Lung (tissue), 12 donors: ENCODE results near the gene ZNF638. TPM values are rescaled to one million over a fixed set of nuclear protein-coding genes. Genes with fewer than 3 reads are reported as not detected.

Experiments used
- ATAC-seq: fragments of 200-7000 bp; cut with Tn5 transposase; one replicate; pipeline ENCODE4 v1.9.1; 2020; ENCODE audit warnings: moderate number of reproducible peaks; ENCODE audit not compliant: insufficient read depth, low FRiP score
- DNase-seq, 3 donors: peaks; one replicate each; pipeline ENCODE4 v3.0.0-alpha.2; 2013 to 2017
- H3K27ac ChIP-seq, 2 donors: one replicate each; pipeline ENCODE4 v1.5.1; 2013; ENCODE audit warnings: mild to moderate bottlenecking in 2 of 2, moderate library complexity in 2 of 2, control low read depth in 1 of 2, inconsistent platforms in 1 of 2, low read depth in 1 of 2, low read length in 1 of 2
- H3K27me3 ChIP-seq, 3 donors: one replicate each; pipeline ENCODE4 v1.5.1; 2013; ENCODE audit warnings: low read length in 2 of 3; ENCODE audit not compliant: control insufficient read depth in 3 of 3, insufficient read depth in 3 of 3
- H3K36me3 ChIP-seq, 4 donors: one replicate each; pipeline ENCODE4 v1.5.1; 2013; ENCODE audit warnings: low read length in 4 of 4, mild to moderate bottlenecking in 1 of 4, moderate library complexity in 1 of 4; ENCODE audit not compliant: control insufficient read depth in 4 of 4, insufficient read depth in 4 of 4
- H3K4me1 ChIP-seq, 5 donors: one replicate each; pipeline ENCODE4 v1.5.1; 2013; ENCODE audit warnings: low read length in 5 of 5, mild to moderate bottlenecking in 2 of 5, moderate library complexity in 1 of 5; ENCODE audit not compliant: control insufficient read depth in 5 of 5, insufficient read depth in 5 of 5
- H3K4me3 ChIP-seq: one replicate; pipeline ENCODE4 v1.5.1; 2013; ENCODE audit warnings: mild to moderate bottlenecking, control low read depth, moderate library complexity
- H3K9ac ChIP-seq, 2 donors: one replicate each; pipeline ENCODE4 v1.5.1; 2013; ENCODE audit warnings: low read length in 2 of 2, control low read depth in 1 of 2; ENCODE audit not compliant: insufficient read depth in 1 of 2
- H3K9me3 ChIP-seq, 4 donors: one replicate each; pipeline ENCODE4 v1.5.1; 2013; ENCODE audit warnings: low read length in 3 of 4, mild to moderate bottlenecking in 1 of 4, moderate library complexity in 1 of 4; ENCODE audit not compliant: control insufficient read depth in 4 of 4, insufficient read depth in 3 of 4
- CTCF ChIP-seq: IDR thresholded peaks from 2 replicates; pipeline ENCODE4 v1.5.1; 2012; ENCODE audit warnings: mild to moderate bottlenecking; ENCODE audit errors: control extremely low read depth, extremely low read depth
- WGBS, 2 donors: extraction: QIAGEN DNeasy Blood & Tissue Kit; methylation state at CpG; one replicate each; pipeline ENCODE4 v1.1.7; 2013; 5-methylcytosine and 5-hydroxymethylcytosine counted together
- polyA plus RNA-seq, 2 donors: library from polyadenylated mRNA; stranded (reverse); fragments of 200-250 nt; gene quantifications; one replicate each; pipeline ENCODE4 v1.2.1, GENCODE V29; 2013
- total RNA-seq, 2 donors: library from RNA; depleted of rRNA in 1 of 2; stranded (reverse); fragments of >200 nt in 1 of 2; gene quantifications; one replicate each; pipeline ENCODE4 v1.2.1, GENCODE V29; 2014 to 2021
- donor health status: control.
- donor health status: control.
- donor health status: Bipolar disorder and iron deficiency.
- donor health status: healthy.
- donor health status: DM: yes; HTN: yes; CAD: no.

The ZNF638 gene
- total and polyA plus RNA-seq, 4 donors, result 45.1 to 371 (median 105) TPM

GRCh38 chr2:71332435-71332796 lies 834 bp downstream of the ZNF638 start:
- Histone ChIP-seq H3K27me3 (peaks cover 0 to 3% (median 0%) of the 10 kb centered on the region in 3 donors), H3K36me3 (peaks cover 0 to 7% (median 4%) of the 10 kb centered on the region in 4 donors), H3K4me1 (peaks cover 0 to 21% (median 7%) of the 10 kb centered on the region in 5 donors), H3K27ac (peak overlapping the region; percentile 95 to 99), H3K4me3 (peak overlapping the region; percentile 70), H3K9me3 (no peaks in the 10 kb centered on the region), H3K9ac (peak overlapping the region; percentile 96)
- ATAC-seq, result no peak
- no peak for DNase-seq
- WGBS, 2 donors, result 0% methylated on average over 6 of the region's 6 CpGs
- no peak for TF ChIP-seq CTCF

GRCh38 chr2:71333619-71334018 lies 2.0 kb downstream of the ZNF638 start:
- H3K27ac ChIP-seq, result no peak overlapping the region
- WGBS, 2 donors, result 40 to 52% methylated on average over 3 of the region's 3 CpGs

GRCh38 chr2:71336384-71336783 lies 4.8 kb downstream of the ZNF638 start:
- ATAC-seq, result no peak
- no peak for TF ChIP-seq CTCF
- DNase-seq, result no peak
- no peak overlapping the region for H3K27ac ChIP-seq
- H3K9me3 ChIP-seq, result no peaks in the 10 kb centered on the region
- no peaks in the 10 kb centered on the region for H3K27me3 ChIP-seq
- peaks cover 0 to 33% (median 19%) of the 10 kb centered on the region in 5 donors for H3K4me1 ChIP-seq
- peaks cover 0 to 7% (median 4%) of the 10 kb centered on the region in 4 donors for H3K36me3 ChIP-seq
- 74 to 85% methylated on average over 2 of the region's 2 CpGs for WGBS, 2 donors
- H3K9ac ChIP-seq, result peak overlapping the region in 1 of 2 donors; percentile 57
- no peak overlapping the region for H3K4me3 ChIP-seq

More at GRCh38 chr2:71333619-71334018, 2.0 kb downstream of the ZNF638 start:
- Histone ChIP-seq H3K9ac (peak overlapping the region in 1 of 2 donors; percentile 96), H3K4me3 (no peak overlapping the region), H3K4me1 (peaks cover 0 to 30% (median 10%) of the 10 kb centered on the region in 5 donors), H3K36me3 (peaks cover 0 to 7% (median 4%) of the 10 kb centered on the region in 4 donors), H3K9me3 (no peaks in the 10 kb centered on the region), H3K27me3 (no peaks in the 10 kb centered on the region)
- DNase-seq (peak in 2 of 3 donors; percentile 15 to 29), ATAC-seq (no peak)
- TF ChIP-seq CTCF, result no peak

DNA sequence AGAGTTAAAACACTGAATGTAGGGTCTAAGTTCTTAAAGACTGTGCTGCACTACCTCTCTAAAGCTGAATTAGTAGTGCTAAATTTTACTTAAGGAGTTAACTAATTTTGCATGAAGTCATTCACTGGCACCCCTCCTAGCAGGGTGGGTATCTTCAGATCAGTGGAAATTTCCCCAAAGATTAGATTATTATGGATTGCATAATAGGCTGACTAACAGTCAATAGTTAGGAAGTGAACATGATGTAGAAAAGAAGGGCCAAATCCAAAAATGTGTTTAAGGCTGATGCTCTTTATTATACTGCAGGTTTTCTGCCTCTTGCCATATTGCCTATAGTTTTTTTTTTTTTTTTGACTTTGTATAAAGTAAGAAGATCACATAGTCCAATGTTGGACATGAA lies 5.2 kb downstream of the ZNF638 start:
- Histone ChIP-seq H3K27ac (no peak overlapping the region), H3K4me3 (no peak overlapping the region), H3K36me3 (peaks cover 0 to 7% (median 4%) of the 10 kb centered on the region in 4 donors), H3K9ac (peak overlapping the region in 1 of 2 donors; percentile 57), H3K4me1 (peaks cover 0 to 33% (median 19%) of the 10 kb centered on the region in 5 donors), H3K9me3 (no peaks in the 10 kb centered on the region), H3K27me3 (no peaks in the 10 kb centered on the region)
- peak in 1 of 3 donors; percentile 24 for DNase-seq
- no peak for TF ChIP-seq CTCF
- no peak for ATAC-seq
